ENCODE measurements around the gene TMPRSS6.

DNA sequence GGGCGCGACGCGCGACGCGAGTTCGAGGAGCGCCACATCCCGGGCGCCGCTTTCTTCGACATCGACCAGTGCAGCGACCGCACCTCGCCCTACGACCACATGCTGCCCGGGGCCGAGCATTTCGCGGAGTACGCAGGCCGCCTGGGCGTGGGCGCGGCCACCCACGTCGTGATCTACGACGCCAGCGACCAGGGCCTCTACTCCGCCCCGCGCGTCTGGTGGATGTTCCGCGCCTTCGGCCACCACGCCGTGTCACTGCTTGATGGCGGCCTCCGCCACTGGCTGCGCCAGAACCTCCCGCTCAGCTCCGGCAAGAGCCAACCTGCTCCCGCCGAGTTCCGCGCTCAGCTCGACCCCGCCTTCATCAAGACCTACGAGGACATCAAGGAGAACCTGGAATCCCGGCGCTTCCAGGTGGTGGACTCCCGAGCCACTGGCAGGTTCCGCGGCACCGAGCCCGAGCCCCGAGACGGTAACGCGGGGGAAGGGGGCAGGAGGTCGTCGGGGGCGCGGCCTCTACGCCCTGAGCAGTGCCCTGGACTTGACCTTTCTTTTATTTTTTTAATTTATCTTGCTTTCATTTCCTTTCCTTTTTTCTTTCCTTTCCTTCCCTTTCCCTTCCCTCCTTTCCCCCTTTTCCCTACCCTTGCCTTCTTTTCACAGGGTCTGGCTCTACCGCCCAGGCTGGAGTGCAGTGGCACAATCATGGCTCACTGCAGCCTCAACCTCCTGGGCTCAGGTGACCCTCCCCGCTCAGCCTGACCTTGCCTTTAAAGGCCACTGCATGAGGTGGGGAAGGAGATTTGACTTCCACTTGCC is 85.0 kb downstream of the TMPRSS6 start:
- TF ChIP-seq, protein P1, sequence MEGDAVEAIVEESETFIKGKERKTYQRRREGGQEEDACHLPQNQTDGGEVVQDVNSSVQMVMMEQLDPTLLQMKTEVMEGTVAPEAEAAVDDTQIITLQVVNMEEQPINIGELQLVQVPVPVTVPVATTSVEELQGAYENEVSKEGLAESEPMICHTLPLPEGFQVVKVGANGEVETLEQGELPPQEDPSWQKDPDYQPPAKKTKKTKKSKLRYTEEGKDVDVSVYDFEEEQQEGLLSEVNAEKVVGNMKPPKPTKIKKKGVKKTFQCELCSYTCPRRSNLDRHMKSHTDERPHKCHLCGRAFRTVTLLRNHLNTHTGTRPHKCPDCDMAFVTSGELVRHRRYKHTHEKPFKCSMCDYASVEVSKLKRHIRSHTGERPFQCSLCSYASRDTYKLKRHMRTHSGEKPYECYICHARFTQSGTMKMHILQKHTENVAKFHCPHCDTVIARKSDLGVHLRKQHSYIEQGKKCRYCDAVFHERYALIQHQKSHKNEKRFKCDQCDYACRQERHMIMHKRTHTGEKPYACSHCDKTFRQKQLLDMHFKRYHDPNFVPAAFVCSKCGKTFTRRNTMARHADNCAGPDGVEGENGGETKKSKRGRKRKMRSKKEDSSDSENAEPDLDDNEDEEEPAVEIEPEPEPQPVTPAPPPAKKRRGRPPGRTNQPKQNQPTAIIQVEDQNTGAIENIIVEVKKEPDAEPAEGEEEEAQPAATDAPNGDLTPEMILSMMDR (IDR thresholded peaks at IDR 0.05), result peak in 1 of 5 experiments; percentile 7
- TF ChIP-seq EP300 (IDR thresholded peaks at IDR 0.05; ENCODE audit: low read depth), result no peak

Data from transverse colon (tissue), 3 donors.